PC-9 (cell line): Measurements from ENCODE around the gene STARD3NL.

ENCODE experiments used
- CTCF ChIP-seq: fragments of 200-600 bp; sonication (generic); conservative IDR thresholded peaks from 2 replicates; pipeline ENCODE4 v1.6.1; 2017; ENCODE audit warnings: mixed run types, antibody characterized with exemption, mild to moderate bottlenecking, moderate library complexity
- EZH2 ChIP-seq: fragments of 200-600 bp; sonication (generic); IDR thresholded peaks from 2 replicates; pipeline ENCODE4 v1.8.0; 2017; ENCODE audit warnings: antibody characterized with exemption, low read depth

- TF ChIP-seq CTCF, result no peak
- TF ChIP-seq EZH2, result no peak
Measured at GRCh38 chr7:38182450-38182849, 4.4 kb downstream of the STARD3NL start.
